ENCODE results near the gene SCN4A. TPM values are rescaled to one million over a fixed set of nuclear protein-coding genes. Genes with fewer than 3 reads are reported as not detected.
A peak's percentile ranks its signal among the peaks of the same experiment; 100 is the strongest.

The SCN4A gene
- total RNA-seq, 2 donors from 2014 or later = 3.9 to 4.4 TPM

DNA sequence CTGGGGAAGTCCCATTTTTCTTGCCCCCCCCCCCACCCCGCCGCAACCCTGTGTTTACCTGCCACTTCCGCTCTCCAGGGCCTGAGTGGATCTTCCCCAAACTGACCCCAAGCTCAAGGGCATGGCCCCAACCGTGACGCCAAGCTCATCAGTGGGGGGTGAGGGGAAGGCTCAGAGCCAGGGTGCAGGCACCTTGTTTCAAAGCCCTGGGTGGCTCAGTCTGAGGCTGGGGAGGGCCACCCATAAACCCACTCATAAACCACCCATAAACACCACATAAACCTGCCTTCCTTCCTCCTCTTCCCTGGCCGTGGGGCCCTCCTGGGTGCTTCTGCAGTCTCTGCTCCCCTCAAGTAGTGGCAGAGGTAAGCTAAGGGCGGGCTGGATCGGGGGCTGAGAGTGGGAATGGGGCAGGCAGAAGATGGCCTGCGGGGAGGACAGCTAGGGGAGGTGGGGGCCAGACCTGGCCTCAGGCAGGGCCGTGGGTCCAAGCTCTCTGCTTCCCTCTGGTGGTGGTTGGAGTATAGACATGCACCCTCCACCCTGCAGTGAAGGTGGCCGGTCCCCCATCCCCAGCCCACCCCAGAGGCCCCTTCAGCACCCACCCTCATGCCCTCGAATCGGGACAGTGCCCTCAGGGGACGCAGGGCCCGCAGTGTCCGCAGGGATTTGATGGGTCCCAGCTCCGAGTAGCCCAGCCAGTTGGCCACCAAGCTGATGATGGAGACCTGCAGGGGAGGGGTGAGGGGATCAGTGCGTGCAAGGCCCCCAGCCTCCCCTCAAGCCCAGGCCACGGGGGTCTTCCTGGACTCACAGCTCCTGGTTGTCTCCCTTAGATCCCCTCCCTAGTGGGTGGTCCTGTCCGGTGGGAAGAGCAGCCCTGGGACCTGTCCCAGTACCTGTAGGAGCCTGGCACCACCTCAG, 26.0 kb downstream of the SCN4A start:
- no peaks in the 10 kb centered on the region for H3K36me3 ChIP-seq (ENCODE audit: control insufficient read depth, insufficient read depth, low read length)
- no peaks in the 10 kb centered on the region for H3K4me1 ChIP-seq (ENCODE audit: control insufficient read depth, insufficient read depth, low read length)
- no peaks in the 10 kb centered on the region for H3K4me1 Mint-ChIP-seq
- no peaks in the 10 kb centered on the region for H3K27me3 ChIP-seq (ENCODE audit: control insufficient read depth, insufficient read depth, low read length, poor library complexity, severe bottlenecking)
- no peak overlapping the region for H3K27ac Mint-ChIP-seq
- H3K36me3 Mint-ChIP-seq (ENCODE audit: low read depth) = no peaks in the 10 kb centered on the region
- DNase-seq = peak; percentile 90
- TF ChIP-seq, protein P1, sequence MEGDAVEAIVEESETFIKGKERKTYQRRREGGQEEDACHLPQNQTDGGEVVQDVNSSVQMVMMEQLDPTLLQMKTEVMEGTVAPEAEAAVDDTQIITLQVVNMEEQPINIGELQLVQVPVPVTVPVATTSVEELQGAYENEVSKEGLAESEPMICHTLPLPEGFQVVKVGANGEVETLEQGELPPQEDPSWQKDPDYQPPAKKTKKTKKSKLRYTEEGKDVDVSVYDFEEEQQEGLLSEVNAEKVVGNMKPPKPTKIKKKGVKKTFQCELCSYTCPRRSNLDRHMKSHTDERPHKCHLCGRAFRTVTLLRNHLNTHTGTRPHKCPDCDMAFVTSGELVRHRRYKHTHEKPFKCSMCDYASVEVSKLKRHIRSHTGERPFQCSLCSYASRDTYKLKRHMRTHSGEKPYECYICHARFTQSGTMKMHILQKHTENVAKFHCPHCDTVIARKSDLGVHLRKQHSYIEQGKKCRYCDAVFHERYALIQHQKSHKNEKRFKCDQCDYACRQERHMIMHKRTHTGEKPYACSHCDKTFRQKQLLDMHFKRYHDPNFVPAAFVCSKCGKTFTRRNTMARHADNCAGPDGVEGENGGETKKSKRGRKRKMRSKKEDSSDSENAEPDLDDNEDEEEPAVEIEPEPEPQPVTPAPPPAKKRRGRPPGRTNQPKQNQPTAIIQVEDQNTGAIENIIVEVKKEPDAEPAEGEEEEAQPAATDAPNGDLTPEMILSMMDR (conservative IDR thresholded peaks at IDR 0.05) = peak; percentile 89
- no peak overlapping the region for H3K9ac ChIP-seq (ENCODE audit: extremely low read depth, low read length, poor library complexity, severe bottlenecking)
- no peak overlapping the region for H3K27ac ChIP-seq (ENCODE audit: low read depth, low read length)
- H3K27me3 Mint-ChIP-seq (ENCODE audit: insufficient read depth) = peaks cover 2% of the 10 kb centered on the region
- H3K4me3 Mint-ChIP-seq = no peak overlapping the region
- H3K9me3 ChIP-seq (ENCODE audit: control insufficient read depth, low read length) = no peaks in the 10 kb centered on the region
- H3K4me3 ChIP-seq (ENCODE audit: low read length) = no peak overlapping the region
- H3K9me3 Mint-ChIP-seq = no peaks in the 10 kb centered on the region
- WGBS, 2 experiments (ENCODE audit: insufficient coverage in 1 of 2, insufficient read length in 1 of 2) = 53 to 67% methylated on average over 4 to 17 of the region's 20 CpGs

- TF ChIP-seq, protein P1 (conservative IDR thresholded peaks at IDR 0.05) = no peak
- Mint-ChIP-seq H3K4me1 (no peaks in the 10 kb centered on the region), H3K9me3 (no peaks in the 10 kb centered on the region), H3K36me3 (ENCODE audit: low read depth) (no peaks in the 10 kb centered on the region), H3K4me3 (no peak overlapping the region), H3K27me3 (ENCODE audit: insufficient read depth) (peaks cover 2% of the 10 kb centered on the region), H3K27ac (no peak overlapping the region)
- Histone ChIP-seq H3K36me3 (ENCODE audit: control insufficient read depth, insufficient read depth, low read length) (no peaks in the 10 kb centered on the region), H3K9me3 (ENCODE audit: control insufficient read depth, low read length) (no peaks in the 10 kb centered on the region), H3K4me3 (ENCODE audit: low read length) (no peak overlapping the region), H3K27me3 (ENCODE audit: control insufficient read depth, insufficient read depth, low read length, poor library complexity, severe bottlenecking) (no peaks in the 10 kb centered on the region), H3K4me1 (ENCODE audit: control insufficient read depth, insufficient read depth, low read length) (no peaks in the 10 kb centered on the region), H3K27ac (ENCODE audit: low read depth, low read length) (no peak overlapping the region), H3K9ac (ENCODE audit: extremely low read depth, low read length, poor library complexity, severe bottlenecking) (no peak overlapping the region)
- WGBS, 2 experiments (ENCODE audit: insufficient coverage in 1 of 2, insufficient read length in 1 of 2) = 86 to 100% methylated on average over 1 to 6 of the region's 6 CpGs
- DNase-seq = no peak
Measured at GRCh38 chr17:63945784-63946439, 26.8 kb downstream of the SCN4A start.

DNA sequence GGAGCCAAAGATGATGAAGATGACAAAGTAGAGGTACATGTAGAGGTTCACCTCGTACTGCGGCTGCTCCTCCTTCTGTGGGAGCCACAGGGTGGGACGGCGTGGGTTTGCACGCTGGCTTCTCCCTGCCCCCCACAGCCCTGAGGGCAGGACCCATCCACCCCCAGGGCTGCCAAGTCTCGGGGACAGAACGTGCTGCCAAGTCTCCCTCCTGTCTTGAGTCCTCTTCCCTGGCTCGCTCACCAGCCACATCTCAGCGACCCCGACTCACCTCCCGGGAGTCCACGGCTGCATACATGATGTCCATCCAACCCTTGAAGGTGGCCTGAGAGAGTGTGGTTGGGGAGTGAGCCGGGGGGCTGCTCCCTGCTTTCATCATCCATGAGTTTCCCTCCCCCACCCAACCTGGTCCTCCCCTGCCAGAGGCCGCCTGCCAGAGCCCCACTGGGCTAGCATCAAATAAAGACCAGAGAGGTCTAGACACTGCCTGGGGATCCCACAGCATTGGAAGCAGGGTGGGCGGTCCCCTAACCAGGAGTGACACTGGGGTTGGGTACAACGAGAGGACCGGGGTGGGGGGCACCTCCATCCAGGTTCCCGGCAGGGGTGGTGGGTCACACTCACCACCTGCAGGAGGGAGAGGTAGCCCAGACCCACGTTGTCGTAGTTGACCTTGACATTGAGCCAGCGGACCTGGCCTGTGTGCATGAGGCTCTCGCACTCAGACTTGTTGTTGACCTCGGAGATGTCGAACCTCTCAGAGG, 27.8 kb downstream of the SCN4A start:
- Mint-ChIP-seq H3K27ac (no peak overlapping the region), H3K9me3 (no peaks in the 10 kb centered on the region), H3K27me3 (ENCODE audit: insufficient read depth) (peaks cover 2% of the 10 kb centered on the region), H3K36me3 (ENCODE audit: low read depth) (no peaks in the 10 kb centered on the region), H3K4me1 (no peaks in the 10 kb centered on the region), H3K4me3 (no peak overlapping the region)
- no peaks in the 10 kb centered on the region for H3K4me1 ChIP-seq (ENCODE audit: control insufficient read depth, insufficient read depth, low read length)
- H3K27ac ChIP-seq (ENCODE audit: low read depth, low read length) = no peak overlapping the region
- no peaks in the 10 kb centered on the region for H3K9me3 ChIP-seq (ENCODE audit: control insufficient read depth, low read length)
- H3K9ac ChIP-seq (ENCODE audit: extremely low read depth, low read length, poor library complexity, severe bottlenecking) = no peak overlapping the region
- no peak overlapping the region for H3K4me3 ChIP-seq (ENCODE audit: low read length)
- TF ChIP-seq, protein P1 (conservative IDR thresholded peaks at IDR 0.05) = no peak
- H3K36me3 ChIP-seq (ENCODE audit: control insufficient read depth, insufficient read depth, low read length) = no peaks in the 10 kb centered on the region
- no peaks in the 10 kb centered on the region for H3K27me3 ChIP-seq (ENCODE audit: control insufficient read depth, insufficient read depth, low read length, poor library complexity, severe bottlenecking)
- 91 to 97% methylated on average over 15 to 24 of the region's 24 CpGs for WGBS, 2 experiments (ENCODE audit: insufficient coverage in 1 of 2, insufficient read length in 1 of 2)
- DNase-seq = no peak

Data from endodermal cell (in vitro differentiated cells).